SU-DHL-6 (cell line): Measurements from ENCODE around the gene MAL.

Source experiments
- H2AFZ ChIP-seq: fragments of 200-600 bp; sonication (generic); 2 replicates; pipeline ENCODE4 v1.6.1; 2014; ENCODE audit warnings: low read depth, mild to moderate bottlenecking, moderate library complexity, mixed read lengths, antibody characterized with exemption, low read length; ENCODE audit not compliant: severe bottlenecking
- H3F3A ChIP-seq: fragments of 200-600 bp; shearing (Covaris generic); 2 replicates; pipeline ENCODE4 v1.6.0; 2016; ENCODE audit warnings: antibody characterized with exemption, mild to moderate bottlenecking; ENCODE audit not compliant: insufficient read depth
- H3K27ac ChIP-seq: fragments of 200-600 bp; sonication (generic); 2 replicates; pipeline ENCODE4 v1.5.1; 2016; ENCODE audit warnings: low read depth, mild to moderate bottlenecking, low read length, moderate library complexity, mixed read lengths
- H3K27me3 ChIP-seq: fragments of 200-600 bp; sonication (generic), shearing (Covaris generic); 2 replicates; pipeline ENCODE4 v1.6.0; 2014; ENCODE audit warnings: mild to moderate bottlenecking, low read length
- H3K36me3 ChIP-seq: fragments of 200-600 bp; sonication (generic); 2 replicates; pipeline ENCODE4 v1.6.1; 2014; ENCODE audit warnings: mild to moderate bottlenecking, low read length, mixed read lengths
- H3K4me2 ChIP-seq: fragments of 300-600, 200-600 bp; shearing (Covaris generic), sonication (generic); 2 replicates; pipeline ENCODE4 v1.6.0; 2014; ENCODE audit warnings: low read length, low read depth, mild to moderate bottlenecking; ENCODE audit not compliant: poor library complexity, severe bottlenecking
- H3K4me3 ChIP-seq: fragments of 200-600 bp; sonication (generic); 2 replicates; pipeline ENCODE4 v1.5.1; 2014; ENCODE audit warnings: antibody characterized with exemption, low read length, mild to moderate bottlenecking, mixed read lengths; ENCODE audit not compliant: insufficient read depth, poor library complexity, severe bottlenecking
- H3K79me2 ChIP-seq: fragments of 200-600 bp; sonication (generic); 2 replicates; pipeline ENCODE4 v1.6.1; 2014; ENCODE audit warnings: mild to moderate bottlenecking, low read length, moderate library complexity; ENCODE audit not compliant: insufficient read depth
- H3K9ac ChIP-seq: fragments of 200-600 bp; sonication (generic); 2 replicates; pipeline ENCODE4 v1.7.0; 2014; ENCODE audit warnings: mild to moderate bottlenecking, low read length
- H3K9me2 ChIP-seq: fragments of 200-600 bp; sonication (generic); replicated peaks from 2 replicates; pipeline ENCODE4 v1.6.1; 2014; ENCODE audit warnings: low read length; ENCODE audit not compliant: insufficient read depth
- H3K9me3 ChIP-seq: fragments of 200-600 bp; sonication (generic); 2 replicates; pipeline ENCODE4 v1.6.1; 2014; ENCODE audit warnings: low read length, mixed read lengths; ENCODE audit not compliant: insufficient read depth
- H4K20me1 ChIP-seq: fragments of 200-600 bp; sonication (generic); 2 replicates; pipeline ENCODE4 v1.6.1; 2014; ENCODE audit warnings: low read depth, mild to moderate bottlenecking, antibody characterized with exemption, low read length, moderate library complexity, mixed read lengths
- CTCF ChIP-seq: fragments of 200-600 bp; sonication (generic); IDR thresholded peaks from one replicate; pipeline ENCODE4 v1.5.1; 2017; ENCODE audit warnings: antibody characterized with exemption, mild to moderate bottlenecking, low read length, moderate library complexity; ENCODE audit not compliant: insufficient read depth, poor library complexity, severe bottlenecking
- EZH2phosphoT487 ChIP-seq: fragments of 200-600 bp; sonication (generic), shearing (Covaris generic); conservative IDR thresholded peaks from 2 replicates; pipeline ENCODE4 v1.6.1; 2018; ENCODE audit warnings: mild to moderate bottlenecking, antibody characterized with exemption, low read length, moderate library complexity, mixed read lengths

Gene MAL

GRCh38 chr2:95082477-95082876 lies 57.0 kb downstream of the MAL start:
- H2AFZ ChIP-seq, result no peak overlapping the region
- no peak overlapping the region for H3K9ac ChIP-seq
- H3K27ac ChIP-seq, result no peak overlapping the region
- no peaks in the 10 kb centered on the region for H3K27me3 ChIP-seq
- H4K20me1 ChIP-seq, result no peaks in the 10 kb centered on the region
- no peak overlapping the region for H3K4me3 ChIP-seq
- H3K4me2 ChIP-seq, result no peak overlapping the region
- H3F3A ChIP-seq, result no peaks in the 10 kb centered on the region; the same call in 1 of the 2 replicates
- H3K9me2 ChIP-seq, result no peaks in the 10 kb centered on the region
- H3K36me3 ChIP-seq, result peaks cover 13% of the 10 kb centered on the region
- no peaks in the 10 kb centered on the region for H3K79me2 ChIP-seq
- H3K9me3 ChIP-seq, result no peaks in the 10 kb centered on the region
- TF ChIP-seq CTCF, result no peak
- TF ChIP-seq EZH2phosphoT487, result no peak

- Histone ChIP-seq H3K79me2 (no peaks in the 10 kb centered on the region), H3K4me3 (no peak overlapping the region), H3K9me2 (no peaks in the 10 kb centered on the region), H3K4me2 (no peak overlapping the region), H4K20me1 (no peaks in the 10 kb centered on the region), H3K9ac (no peak overlapping the region), H3K27ac (no peak overlapping the region), H3K36me3 (peaks cover 14% of the 10 kb centered on the region), H3F3A (no peaks in the 10 kb centered on the region; the same call in 1 of the 2 replicates), H3K9me3 (no peaks in the 10 kb centered on the region), H2AFZ (no peak overlapping the region), H3K27me3 (no peaks in the 10 kb centered on the region)
- TF ChIP-seq EZH2phosphoT487 (no peak), CTCF (no peak)
These were observed 60.5 kb downstream of the MAL start for GRCh38 chr2:95086017-95086416.

- Histone ChIP-seq H3K9me2 (no peaks in the 10 kb centered on the region), H3K4me3 (no peak overlapping the region)
- no peak for TF ChIP-seq EZH2phosphoT487
- TF ChIP-seq CTCF, result no peak
These were observed 61.9 kb downstream of the MAL start for GRCh38 chr2:95087379-95087778.

More at GRCh38 chr2:95087379-95087778, 61.9 kb downstream of the MAL start:
- no peaks in the 10 kb centered on the region for H3K9me3 ChIP-seq
- H3K9ac ChIP-seq, result no peak overlapping the region
- no peak overlapping the region for H2AFZ ChIP-seq
- H3K36me3 ChIP-seq, result peaks cover 14% of the 10 kb centered on the region
- H4K20me1 ChIP-seq, result no peaks in the 10 kb centered on the region
- H3K79me2 ChIP-seq, result no peaks in the 10 kb centered on the region
- no peak overlapping the region for H3K27ac ChIP-seq
- no peaks in the 10 kb centered on the region for H3K27me3 ChIP-seq
- no peak overlapping the region for H3K4me2 ChIP-seq
- no peaks in the 10 kb centered on the region; the same call in 1 of the 2 replicates for H3F3A ChIP-seq
